ENCODE measurements around the gene ANKRD26. TPM values are rescaled to one million over a fixed set of nuclear protein-coding genes. Genes with fewer than 3 reads are reported as not detected.

The ANKRD26 gene
- total RNA-seq, 1 donor from 2014 or later, result 10.5 TPM

- intact Hi-C loops (cut with DNase I), result no loop called here
- no peak for ATAC-seq (ENCODE audit: poor library complexity)
- no peak for DNase-seq
These were observed 65.1 kb downstream of the ANKRD26 start for GRCh38 chr10:27035163-27035562.

- intact Hi-C loops (cut with DNase I), result no loop called here
- DNase-seq, result no peak
- ATAC-seq (ENCODE audit: poor library complexity), result no peak
These were observed 70.2 kb downstream of the ANKRD26 start for GRCh38 chr10:27030060-27030459.

GRCh38 chr10:27022048-27022447, 78.2 kb downstream of the ANKRD26 start:
- DNase-seq, result no peak
- intact Hi-C loops (cut with DNase I), result no loop called here
- ATAC-seq (ENCODE audit: poor library complexity), result no peak

- peak; percentile 79 for ATAC-seq (ENCODE audit: poor library complexity)
- no peak for DNase-seq
- intact Hi-C loops (cut with DNase I), result no loop called here
These were observed 80.1 kb downstream of the ANKRD26 start for GRCh38 chr10:27020243-27020642.

- intact Hi-C loops (cut with DNase I), result no loop called here
- ATAC-seq (ENCODE audit: poor library complexity) (peak; percentile 59), DNase-seq (no peak)
These were observed 80.5 kb downstream of the ANKRD26 start for GRCh38 chr10:27019827-27020226.

GRCh38 chr10:26997610-26998009, 102.7 kb downstream of the ANKRD26 start:
- intact Hi-C loops (cut with DNase I), result no loop called here
- ATAC-seq (ENCODE audit: poor library complexity) (no peak), DNase-seq (no peak)

- intact Hi-C loops (cut with DNase I), result no loop called here
- no peak for ATAC-seq (ENCODE audit: poor library complexity)
- no peak for DNase-seq
These were observed 105.6 kb downstream of the ANKRD26 start for GRCh38 chr10:26994743-26995142.

GRCh38 chr10:26987851-26988250, 112.4 kb downstream of the ANKRD26 start:
- intact Hi-C loops (cut with DNase I), result no loop called here
- ATAC-seq (ENCODE audit: poor library complexity), result no peak

GRCh38 chr10:26983156-26983555, 117.1 kb downstream of the ANKRD26 start:
- ATAC-seq (ENCODE audit: poor library complexity), result no peak
- no peak for DNase-seq
- intact Hi-C loops (cut with DNase I), result no loop called here

More at GRCh38 chr10:26987851-26988250, 112.4 kb downstream of the ANKRD26 start:
- no peak for DNase-seq

- intact Hi-C loops (cut with DNase I), result no loop called here
- DNase-seq (no peak), ATAC-seq (ENCODE audit: poor library complexity) (no peak)
These were observed 118.2 kb downstream of the ANKRD26 start for GRCh38 chr10:26982058-26982457.

GRCh38 chr10:26981232-26981824, 119.0 kb downstream of the ANKRD26 start:
- intact Hi-C loops (cut with DNase I), result no loop called here
- DNase-seq, result no peak
- ATAC-seq (ENCODE audit: poor library complexity), result no peak

- ATAC-seq (ENCODE audit: poor library complexity), result no peak
- no peak for DNase-seq
- intact Hi-C loops (cut with DNase I), result no loop called here
These were observed 121.8 kb downstream of the ANKRD26 start for GRCh38 chr10:26978519-26978918.

- intact Hi-C loops (cut with DNase I), result no loop called here
- DNase-seq (no peak), ATAC-seq (ENCODE audit: poor library complexity) (no peak)
These were observed 122.7 kb downstream of the ANKRD26 start for GRCh38 chr10:26977635-26978034.

- intact Hi-C loops (cut with DNase I), result no loop called here
- ATAC-seq (ENCODE audit: poor library complexity), result no peak
- DNase-seq, result no peak
These were observed 129.6 kb downstream of the ANKRD26 start for GRCh38 chr10:26970667-26971066.

GRCh38 chr10:26969145-26969926, 131.0 kb downstream of the ANKRD26 start:
- DNase-seq (no peak), ATAC-seq (ENCODE audit: poor library complexity) (no peak)
- intact Hi-C loops (cut with DNase I), result no loop called here

GRCh38 chr10:26962835-26963234, 137.5 kb downstream of the ANKRD26 start:
- intact Hi-C loops (cut with DNase I), result no loop called here
- DNase-seq, result no peak
- no peak for ATAC-seq (ENCODE audit: poor library complexity)

GRCh38 chr10:26960308-26960707, 140.0 kb downstream of the ANKRD26 start:
- intact Hi-C loops (cut with DNase I), result no loop called here
- DNase-seq, result no peak
- no peak for ATAC-seq (ENCODE audit: poor library complexity)

GRCh38 chr10:26959841-26960240, 140.5 kb downstream of the ANKRD26 start:
- DNase-seq (no peak), ATAC-seq (ENCODE audit: poor library complexity) (no peak)
- intact Hi-C loops (cut with DNase I), result no loop called here

Measured in Right ventricle myocardium superior (tissue), 1 donor.